Panc1 (cell line): Measurements from ENCODE around the gene PPFIA1. TPM values are rescaled to one million over a fixed set of nuclear protein-coding genes. Genes with fewer than 3 reads are reported as not detected.

Source experiments
- ATAC-seq: fragments of 200-7000 bp; cut with Tn5 transposase; 2 replicates; pipeline ENCODE4 v1.9.1; 2020; ENCODE audit warnings: mild to moderate bottlenecking, moderate library complexity
- BruUV-seq: library from RNA; stranded (reverse); fragments of 400-500 nt; replicated peaks from 2 replicates; lab custom pipeline; 2021; lab: Mats Ljungman, UMichigan
- CTCF ChIA-PET: fragments of 300-600 bp; sonication (Branson Sonifier 250); formaldehyde crosslinking; loops from one replicate; lab custom pipeline; 2022; ENCODE audit warnings: antibody characterized with exemption; lab: Charles Lee
- POLR2A ChIA-PET: fragments of 300-600 bp; sonication (Branson Sonifier 250); formaldehyde crosslinking; loops from one replicate; lab custom pipeline; 2022; ENCODE audit warnings: antibody characterized with exemption; lab: Charles Lee
- DNase-seq: peaks from one replicate; pipeline ENCODE4 v3.0.0-alpha.2; 2010; ENCODE audit warnings: low read depth, low spot score
- H3K27ac ChIP-seq: 2 replicates; pipeline ENCODE4 v1.5.1; 2011; ENCODE audit warnings: mild to moderate bottlenecking, low read length, inconsistent platforms
- H3K27me3 ChIP-seq: fragments of 200-500 bp; sonication (Bioruptor generic); 2 replicates; pipeline ENCODE4 v1.6.0; 2014; ENCODE audit warnings: low read length, inconsistent platforms; ENCODE audit not compliant: control insufficient read depth, insufficient read depth
- H3K36me3 ChIP-seq: fragments of 200-500 bp; sonication (Bioruptor generic); 2 replicates; pipeline ENCODE4 v1.5.1; 2014; ENCODE audit warnings: inconsistent platforms, mild to moderate bottlenecking, low read length, moderate library complexity; ENCODE audit not compliant: control insufficient read depth, insufficient read depth
- H3K4me1 ChIP-seq: 2 replicates; pipeline ENCODE4 v1.5.1; 2011; ENCODE audit warnings: inconsistent platforms, mild to moderate bottlenecking, low read length, moderate library complexity; ENCODE audit not compliant: control insufficient read depth, insufficient read depth
- H3K4me3 ChIP-seq, 2 experiments: 2 replicates each; pipeline ENCODE4 v1.5.1; 2011 to 2012; ENCODE audit warnings: low read depth in 2 of 2, low read length in 2 of 2, mild to moderate bottlenecking in 2 of 2, inconsistent platforms in 1 of 2, moderate library complexity in 1 of 2
- H3K9me3 ChIP-seq: fragments of 200-500 bp; sonication (Bioruptor generic); 2 replicates; pipeline ENCODE4 v1.5.1; 2014; ENCODE audit warnings: low read depth, mild to moderate bottlenecking, inconsistent platforms, low read length, moderate library complexity; ENCODE audit not compliant: control insufficient read depth, insufficient read depth
- POLR2AphosphoS5 ChIP-seq: IDR thresholded peaks from 2 replicates; pipeline ENCODE4 v1.6.1; 2012; ENCODE audit warnings: mild to moderate bottlenecking, low read depth, low read length, moderate library complexity
- SIN3A ChIP-seq: IDR thresholded peaks from 2 replicates; pipeline ENCODE4 v1.6.1; 2012; ENCODE audit warnings: low read depth, mild to moderate bottlenecking, low read length, moderate library complexity, borderline replicate concordance; ENCODE audit not compliant: insufficient read depth
- TCF7L2 ChIP-seq: IDR thresholded peaks from 2 replicates; pipeline ENCODE4 v1.6.1; 2011; ENCODE audit warnings: mild to moderate bottlenecking, low read depth, low read length, inconsistent platforms
- in situ Hi-C: cut with HindIII; loops from 2 replicates; pipeline ENCODE4 v1.10.0; 2016; ENCODE audit warnings: low sequenced_read_pairs, low pct_unique_long_range_greater_than_20kb
- intact Hi-C: fragments of 100-400 bp; cut with micrococcal nuclease; formaldehyde crosslinking; loops from one replicate; pipeline ENCODE4 v1.10.0; 2022; ENCODE audit not compliant: unreplicated experiment
- total RNA-seq: library from RNA; stranded (reverse); gene quantifications from one replicate; pipeline ENCODE4 v1.2.1, GENCODE V29; 2021; ENCODE audit not compliant: unreplicated experiment
- TF ChIP-seq, protein P1 (sequence below), 2 experiments: IDR thresholded peaks; 2 replicates each; pipeline ENCODE4 v1.6.1; 2011 to 2012; ENCODE audit warnings: low read depth in 2 of 2, control low read depth in 1 of 2, low read length in 1 of 2, mild to moderate bottlenecking in 1 of 2, moderate library complexity in 1 of 2; ENCODE audit not compliant: insufficient read depth in 1 of 2
- TF ChIP-seq, protein P2 (sequence below): fragments of 450-650 bp; IDR thresholded peaks from 2 replicates; pipeline ENCODE4 v1.5.1; 2017; ENCODE audit warnings: mild to moderate bottlenecking

The PPFIA1 gene
- total RNA-seq, 1 experiment from 2014 or later = 101 TPM

DNA sequence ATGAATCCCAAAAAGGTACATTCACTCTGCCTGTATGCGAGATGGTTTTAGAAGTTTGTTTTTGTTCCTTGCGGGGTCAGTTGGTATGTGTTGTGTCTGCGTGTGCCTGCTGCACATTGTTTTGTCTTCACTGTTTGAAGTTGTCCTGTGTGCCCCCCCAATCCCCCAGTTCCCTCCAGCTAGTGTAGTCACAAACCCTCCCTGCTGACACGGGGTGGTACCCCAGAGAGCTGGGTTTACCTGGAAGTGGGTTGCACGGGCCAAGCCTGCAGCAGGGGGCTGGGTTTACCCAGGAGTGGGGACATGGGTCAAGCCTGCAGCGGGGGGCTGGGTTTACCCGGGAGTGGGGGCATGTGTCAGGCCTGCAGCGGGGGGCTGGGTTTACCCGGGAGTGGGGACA is 150.0 kb downstream of the PPFIA1 start:
- no TSS peak for BruUV-seq
- ATAC-seq = no peak
- intact Hi-C loops (no loop called here), in situ Hi-C loops (no loop called here)
- H3K36me3 ChIP-seq = peaks cover 39% of the 10 kb centered on the region
- H3K9me3 ChIP-seq = no peaks in the 10 kb centered on the region
- TF ChIP-seq, protein P1, sequence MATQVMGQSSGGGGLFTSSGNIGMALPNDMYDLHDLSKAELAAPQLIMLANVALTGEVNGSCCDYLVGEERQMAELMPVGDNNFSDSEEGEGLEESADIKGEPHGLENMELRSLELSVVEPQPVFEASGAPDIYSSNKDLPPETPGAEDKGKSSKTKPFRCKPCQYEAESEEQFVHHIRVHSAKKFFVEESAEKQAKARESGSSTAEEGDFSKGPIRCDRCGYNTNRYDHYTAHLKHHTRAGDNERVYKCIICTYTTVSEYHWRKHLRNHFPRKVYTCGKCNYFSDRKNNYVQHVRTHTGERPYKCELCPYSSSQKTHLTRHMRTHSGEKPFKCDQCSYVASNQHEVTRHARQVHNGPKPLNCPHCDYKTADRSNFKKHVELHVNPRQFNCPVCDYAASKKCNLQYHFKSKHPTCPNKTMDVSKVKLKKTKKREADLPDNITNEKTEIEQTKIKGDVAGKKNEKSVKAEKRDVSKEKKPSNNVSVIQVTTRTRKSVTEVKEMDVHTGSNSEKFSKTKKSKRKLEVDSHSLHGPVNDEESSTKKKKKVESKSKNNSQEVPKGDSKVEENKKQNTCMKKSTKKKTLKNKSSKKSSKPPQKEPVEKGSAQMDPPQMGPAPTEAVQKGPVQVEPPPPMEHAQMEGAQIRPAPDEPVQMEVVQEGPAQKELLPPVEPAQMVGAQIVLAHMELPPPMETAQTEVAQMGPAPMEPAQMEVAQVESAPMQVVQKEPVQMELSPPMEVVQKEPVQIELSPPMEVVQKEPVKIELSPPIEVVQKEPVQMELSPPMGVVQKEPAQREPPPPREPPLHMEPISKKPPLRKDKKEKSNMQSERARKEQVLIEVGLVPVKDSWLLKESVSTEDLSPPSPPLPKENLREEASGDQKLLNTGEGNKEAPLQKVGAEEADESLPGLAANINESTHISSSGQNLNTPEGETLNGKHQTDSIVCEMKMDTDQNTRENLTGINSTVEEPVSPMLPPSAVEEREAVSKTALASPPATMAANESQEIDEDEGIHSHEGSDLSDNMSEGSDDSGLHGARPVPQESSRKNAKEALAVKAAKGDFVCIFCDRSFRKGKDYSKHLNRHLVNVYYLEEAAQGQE (IDR thresholded peaks at IDR 0.05; ENCODE audit: insufficient read depth in 1 of 2, low read depth in 2 of 2, low read length in 1 of 2) = no peak
- TF ChIP-seq POLR2AphosphoS5 = peak; percentile 2; the same call in 1 of the 2 replicates
- no peaks in the 10 kb centered on the region for H3K27me3 ChIP-seq
- H3K4me3 ChIP-seq = no peak overlapping the region
- CTCF ChIA-PET = no interaction called here
- POLR2A ChIA-PET = no interaction called here
- DNase-seq = no peak
- H3K4me1 ChIP-seq = no peaks in the 10 kb centered on the region
- no peak overlapping the region for H3K27ac ChIP-seq

DNA sequence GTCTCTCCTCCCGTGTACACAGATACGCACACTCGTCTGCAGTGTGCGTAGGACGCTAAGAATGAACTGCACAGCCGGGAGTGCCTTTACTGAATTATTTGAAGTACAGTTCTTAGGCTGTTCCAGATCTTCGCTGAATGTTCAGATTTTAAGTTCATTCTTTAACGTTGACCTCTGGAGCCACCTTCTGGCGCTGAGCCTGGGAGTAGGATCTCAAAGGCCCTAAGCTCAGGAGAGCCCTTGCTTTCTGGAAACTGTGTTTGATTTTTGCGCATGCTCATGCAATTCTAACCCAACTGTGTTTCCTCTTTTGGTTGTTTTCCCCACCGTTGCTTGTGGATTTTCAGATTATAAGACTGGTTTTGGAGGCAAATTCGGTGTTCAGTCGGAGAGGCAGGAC is 150.6 kb downstream of the PPFIA1 start:
- Histone ChIP-seq H3K4me3 (no peak overlapping the region), H3K27me3 (no peaks in the 10 kb centered on the region), H3K36me3 (peaks cover 37% of the 10 kb centered on the region), H3K4me1 (no peaks in the 10 kb centered on the region), H3K27ac (no peak overlapping the region), H3K9me3 (no peaks in the 10 kb centered on the region)
- BruUV-seq = no TSS peak
- POLR2A ChIA-PET = no interaction called here
- intact Hi-C loops (no loop called here), in situ Hi-C loops (no loop called here)
- no peak for ATAC-seq
- no peak for TF ChIP-seq TCF7L2
- TF ChIP-seq POLR2AphosphoS5 = peak; percentile 16; the same call in 1 of the 2 replicates
- TF ChIP-seq SIN3A = no peak
- TF ChIP-seq, protein P2, sequence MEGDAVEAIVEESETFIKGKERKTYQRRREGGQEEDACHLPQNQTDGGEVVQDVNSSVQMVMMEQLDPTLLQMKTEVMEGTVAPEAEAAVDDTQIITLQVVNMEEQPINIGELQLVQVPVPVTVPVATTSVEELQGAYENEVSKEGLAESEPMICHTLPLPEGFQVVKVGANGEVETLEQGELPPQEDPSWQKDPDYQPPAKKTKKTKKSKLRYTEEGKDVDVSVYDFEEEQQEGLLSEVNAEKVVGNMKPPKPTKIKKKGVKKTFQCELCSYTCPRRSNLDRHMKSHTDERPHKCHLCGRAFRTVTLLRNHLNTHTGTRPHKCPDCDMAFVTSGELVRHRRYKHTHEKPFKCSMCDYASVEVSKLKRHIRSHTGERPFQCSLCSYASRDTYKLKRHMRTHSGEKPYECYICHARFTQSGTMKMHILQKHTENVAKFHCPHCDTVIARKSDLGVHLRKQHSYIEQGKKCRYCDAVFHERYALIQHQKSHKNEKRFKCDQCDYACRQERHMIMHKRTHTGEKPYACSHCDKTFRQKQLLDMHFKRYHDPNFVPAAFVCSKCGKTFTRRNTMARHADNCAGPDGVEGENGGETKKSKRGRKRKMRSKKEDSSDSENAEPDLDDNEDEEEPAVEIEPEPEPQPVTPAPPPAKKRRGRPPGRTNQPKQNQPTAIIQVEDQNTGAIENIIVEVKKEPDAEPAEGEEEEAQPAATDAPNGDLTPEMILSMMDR = no peak
- no peak for DNase-seq
- CTCF ChIA-PET = no interaction called here

DNA sequence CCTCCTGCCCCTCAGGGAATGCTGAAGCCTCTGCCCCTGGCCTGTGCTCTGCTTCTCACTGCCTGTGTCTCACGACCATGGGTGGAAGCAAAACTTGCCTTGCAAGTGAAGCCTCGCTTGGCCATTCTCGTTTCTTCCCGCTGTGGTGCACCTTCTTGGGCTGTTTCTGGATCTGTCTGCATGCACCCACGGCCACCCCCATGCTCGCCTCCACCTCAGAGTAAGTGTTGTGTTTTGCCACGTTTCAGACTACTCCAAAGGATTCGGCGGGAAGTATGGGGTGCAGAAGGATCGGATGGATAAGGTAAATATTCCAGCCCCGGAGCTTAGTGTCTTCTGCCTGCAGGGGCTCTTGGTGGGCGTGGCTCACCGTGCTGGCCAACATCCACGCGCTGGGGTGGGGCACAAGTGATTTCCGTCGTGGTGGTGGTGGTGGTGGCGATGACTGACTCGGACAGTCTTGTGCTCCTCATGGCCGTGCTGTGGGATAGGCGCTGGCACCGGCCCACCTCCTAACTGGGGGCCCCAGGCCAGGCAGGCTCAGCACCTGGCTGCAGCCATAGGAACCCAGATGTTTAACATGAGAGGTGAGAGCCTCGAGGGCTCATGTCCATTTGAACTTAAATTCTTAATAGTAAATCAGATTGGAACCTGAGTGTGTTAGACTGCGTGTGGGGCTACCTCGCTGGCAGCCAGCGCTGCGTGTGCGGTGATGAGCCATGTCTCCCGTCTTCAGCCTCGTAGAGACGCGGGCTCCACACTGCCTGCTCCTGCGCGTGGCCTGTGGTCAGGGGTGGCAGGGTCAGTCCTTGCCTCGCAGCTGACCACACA is 152.4 kb downstream of the PPFIA1 start:
- Histone ChIP-seq H3K27me3 (no peaks in the 10 kb centered on the region), H3K9me3 (no peaks in the 10 kb centered on the region), H3K4me3 (no peak overlapping the region), H3K27ac (no peak overlapping the region), H3K36me3 (peaks cover 32% of the 10 kb centered on the region), H3K4me1 (no peaks in the 10 kb centered on the region)
- TF ChIP-seq, protein P1 (IDR thresholded peaks at IDR 0.05; ENCODE audit: insufficient read depth in 1 of 2, low read depth in 2 of 2, low read length in 1 of 2) = no peak
- TF ChIP-seq TCF7L2 = no peak
- TF ChIP-seq, protein P2 = no peak
- TF ChIP-seq POLR2AphosphoS5 = no peak
- TF ChIP-seq SIN3A = no peak
- DNase-seq (no peak), ATAC-seq (no peak)
- intact Hi-C loops = no loop called here
- no TSS peak for BruUV-seq
- ChIA-PET POLR2A (no interaction called here), CTCF (no interaction called here)
- in situ Hi-C loops = no loop called here
